Measurements from ENCODE around the gene SMG9. TPM values are rescaled to one million over a fixed set of nuclear protein-coding genes. Genes with fewer than 3 reads are reported as not detected.

The SMG9 gene
- total RNA-seq, 2 donors from 2014 or later: 18.3 to 49.1 TPM

DNA sequence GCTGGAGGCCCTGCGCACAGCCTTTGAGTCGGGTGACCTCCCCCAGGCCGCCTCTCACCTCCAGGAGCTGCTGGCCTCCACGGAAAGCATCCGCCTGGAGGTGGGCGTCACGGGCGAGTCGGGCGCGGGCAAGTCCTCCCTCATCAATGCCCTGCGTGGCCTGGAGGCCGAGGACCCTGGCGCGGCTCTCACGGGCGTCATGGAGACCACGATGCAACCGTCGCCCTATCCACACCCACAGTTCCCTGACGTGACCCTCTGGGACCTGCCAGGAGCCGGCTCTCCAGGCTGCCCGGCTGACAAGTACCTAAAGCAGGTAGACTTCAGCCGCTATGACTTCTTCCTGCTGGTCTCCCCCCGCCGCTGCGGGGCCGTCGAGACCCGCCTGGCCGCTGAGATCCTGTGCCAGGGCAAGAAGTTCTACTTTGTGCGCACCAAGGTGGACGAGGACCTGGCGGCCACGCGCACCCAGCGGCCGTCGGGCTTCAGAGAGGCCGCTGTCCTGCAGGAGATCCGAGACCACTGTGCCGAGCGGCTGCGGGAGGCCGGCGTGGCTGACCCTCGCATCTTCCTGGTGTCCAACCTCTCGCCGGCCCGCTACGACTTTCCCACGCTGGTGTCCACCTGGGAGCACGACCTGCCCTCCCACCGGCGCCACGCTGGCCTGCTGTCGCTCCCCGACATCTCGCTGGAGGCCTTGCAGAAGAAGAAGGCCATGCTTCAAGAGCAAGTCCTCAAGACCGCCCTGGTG, 36.0 kb downstream of the SMG9 start:
- H3K36me3 ChIP-seq: no peaks in the 10 kb centered on the region
- ATAC-seq (ENCODE audit: insufficient number of reproducible peaks, low FRiP score, low read depth) (no peak), DNase-seq (ENCODE audit: low spot score) (no peak)
- H3K27me3 ChIP-seq (replicated peaks; ENCODE audit: insufficient read depth): no peaks in the 10 kb centered on the region
- TF ChIP-seq, protein P1, sequence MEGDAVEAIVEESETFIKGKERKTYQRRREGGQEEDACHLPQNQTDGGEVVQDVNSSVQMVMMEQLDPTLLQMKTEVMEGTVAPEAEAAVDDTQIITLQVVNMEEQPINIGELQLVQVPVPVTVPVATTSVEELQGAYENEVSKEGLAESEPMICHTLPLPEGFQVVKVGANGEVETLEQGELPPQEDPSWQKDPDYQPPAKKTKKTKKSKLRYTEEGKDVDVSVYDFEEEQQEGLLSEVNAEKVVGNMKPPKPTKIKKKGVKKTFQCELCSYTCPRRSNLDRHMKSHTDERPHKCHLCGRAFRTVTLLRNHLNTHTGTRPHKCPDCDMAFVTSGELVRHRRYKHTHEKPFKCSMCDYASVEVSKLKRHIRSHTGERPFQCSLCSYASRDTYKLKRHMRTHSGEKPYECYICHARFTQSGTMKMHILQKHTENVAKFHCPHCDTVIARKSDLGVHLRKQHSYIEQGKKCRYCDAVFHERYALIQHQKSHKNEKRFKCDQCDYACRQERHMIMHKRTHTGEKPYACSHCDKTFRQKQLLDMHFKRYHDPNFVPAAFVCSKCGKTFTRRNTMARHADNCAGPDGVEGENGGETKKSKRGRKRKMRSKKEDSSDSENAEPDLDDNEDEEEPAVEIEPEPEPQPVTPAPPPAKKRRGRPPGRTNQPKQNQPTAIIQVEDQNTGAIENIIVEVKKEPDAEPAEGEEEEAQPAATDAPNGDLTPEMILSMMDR (IDR thresholded peaks at IDR 0.05): no peak
- no peak overlapping the region for H3K4me3 ChIP-seq
- H3K27ac ChIP-seq: no peak overlapping the region
- no peaks in the 10 kb centered on the region for H3K9me3 ChIP-seq
- no peaks in the 10 kb centered on the region for H3K4me1 ChIP-seq (ENCODE audit: control insufficient read depth in 1 of 2, low read depth in 2 of 2)

DNA sequence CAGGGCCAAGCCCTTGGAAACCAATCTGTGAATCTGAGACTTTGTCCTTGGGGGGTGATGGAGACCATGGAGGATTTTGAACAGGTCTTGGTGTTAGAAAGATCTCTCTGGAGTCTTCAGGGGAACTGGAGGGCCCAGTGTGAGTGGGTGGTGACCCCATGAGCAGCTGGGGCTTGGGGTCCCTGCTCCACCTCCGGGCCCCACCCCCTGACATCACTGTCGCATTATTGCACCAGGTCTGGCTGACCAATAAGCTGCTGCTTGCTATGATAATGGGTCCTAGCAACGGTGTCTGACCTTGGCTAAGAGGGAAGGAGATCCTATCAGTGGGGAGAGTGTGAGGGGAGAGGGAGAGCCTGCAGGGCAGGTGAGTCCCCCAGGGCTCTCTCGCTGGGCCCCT, 39.0 kb downstream of the SMG9 start, which contains the start of gene IRGC:
IRGC (plus strand) TSS at position 301 of the 400 bp plus-strand sequence. CDS start 2,483 bp downstream, outside the sequence.
- ATAC-seq (ENCODE audit: insufficient number of reproducible peaks, low FRiP score, low read depth): no peak
- TF ChIP-seq, protein P1 (IDR thresholded peaks at IDR 0.05): no peak

DNA sequence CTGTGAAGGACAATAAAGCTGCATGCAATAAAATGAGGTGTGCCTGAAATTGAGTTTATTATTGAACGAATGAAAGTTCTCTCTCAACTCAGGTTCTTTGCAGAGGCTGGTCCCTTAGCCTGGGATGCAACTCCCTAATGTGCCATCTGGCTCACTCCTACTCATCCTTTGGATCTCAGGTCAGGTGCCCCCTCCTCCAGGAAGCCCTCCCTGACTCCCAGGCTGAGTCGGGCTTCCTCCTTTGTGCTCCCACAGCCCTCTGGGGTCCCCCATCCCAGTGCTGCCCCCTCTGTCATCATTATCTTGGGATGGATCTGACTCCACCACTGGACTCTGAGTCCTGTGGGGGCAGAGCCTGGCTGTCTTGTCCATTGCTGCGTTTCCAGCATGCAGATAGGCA, 41.6 kb downstream of the SMG9 start:
- DNase-seq (ENCODE audit: low spot score): no peak
- H3K27ac ChIP-seq: no peak overlapping the region
- H3K9me3 ChIP-seq: peaks cover 6% of the 10 kb centered on the region
- no peaks in the 10 kb centered on the region for H3K4me1 ChIP-seq (ENCODE audit: control insufficient read depth in 1 of 2, low read depth in 2 of 2)
- no peak overlapping the region for H3K4me3 ChIP-seq
- TF ChIP-seq, protein P1 (IDR thresholded peaks at IDR 0.05): no peak
- no peaks in the 10 kb centered on the region for H3K27me3 ChIP-seq (replicated peaks; ENCODE audit: insufficient read depth)
- no peaks in the 10 kb centered on the region for H3K36me3 ChIP-seq
- ATAC-seq (ENCODE audit: insufficient number of reproducible peaks, low FRiP score, low read depth): no peak

More for the DNA sequence above, 39.0 kb downstream of the SMG9 start, which contains the start of gene IRGC:
- Histone ChIP-seq H3K36me3 (no peaks in the 10 kb centered on the region), H3K4me3 (no peak within 1 kb of the TSS), H3K9me3 (no peaks in the 10 kb centered on the region), H3K4me1 (ENCODE audit: control insufficient read depth in 1 of 2, low read depth in 2 of 2) (no peaks in the 10 kb centered on the region), H3K27me3 (replicated peaks; ENCODE audit: insufficient read depth) (no peaks in the 10 kb centered on the region), H3K27ac (no peak within 1 kb of the TSS)
- DNase-seq (ENCODE audit: low spot score): no peak

DNA sequence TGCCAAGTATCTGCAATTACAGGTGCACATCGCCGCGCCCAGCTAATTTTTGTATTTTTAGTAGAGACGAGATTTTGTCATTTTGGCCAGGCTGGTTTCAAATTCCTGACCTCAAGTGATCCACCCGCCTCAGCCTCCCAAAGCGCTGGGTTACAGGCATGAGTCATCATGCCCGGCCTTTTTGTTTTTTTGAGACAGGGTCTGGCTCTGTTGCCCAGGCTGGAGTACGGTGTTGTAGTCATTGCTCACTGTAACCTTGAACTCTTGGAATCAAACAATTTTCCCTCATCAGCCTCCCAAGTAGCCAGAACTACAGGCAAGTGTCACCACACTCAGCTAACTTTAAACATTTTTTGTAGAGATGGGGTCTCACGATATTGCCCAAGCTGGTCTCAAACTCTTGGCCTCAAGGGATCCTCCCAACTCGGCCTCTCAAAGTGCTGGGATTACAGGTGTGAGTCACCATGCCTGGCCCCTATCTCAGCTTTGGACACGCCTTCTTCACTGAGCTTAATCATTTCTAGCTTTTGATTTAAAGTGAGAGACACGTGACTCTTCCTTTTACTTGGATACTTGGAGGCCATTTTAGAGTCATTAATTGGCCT, 42.9 kb downstream of the SMG9 start:
- DNase-seq (ENCODE audit: low spot score) (no peak), ATAC-seq (ENCODE audit: insufficient number of reproducible peaks, low FRiP score, low read depth) (no peak)
- TF ChIP-seq, protein P1 (IDR thresholded peaks at IDR 0.05): no peak
- no peaks in the 10 kb centered on the region for H3K27me3 ChIP-seq (replicated peaks; ENCODE audit: insufficient read depth)
- peaks cover 6% of the 10 kb centered on the region for H3K9me3 ChIP-seq
- no peak overlapping the region for H3K27ac ChIP-seq
- no peak overlapping the region for H3K4me3 ChIP-seq
- no peaks in the 10 kb centered on the region for H3K36me3 ChIP-seq
- H3K4me1 ChIP-seq (ENCODE audit: control insufficient read depth in 1 of 2, low read depth in 2 of 2): no peaks in the 10 kb centered on the region

DNA sequence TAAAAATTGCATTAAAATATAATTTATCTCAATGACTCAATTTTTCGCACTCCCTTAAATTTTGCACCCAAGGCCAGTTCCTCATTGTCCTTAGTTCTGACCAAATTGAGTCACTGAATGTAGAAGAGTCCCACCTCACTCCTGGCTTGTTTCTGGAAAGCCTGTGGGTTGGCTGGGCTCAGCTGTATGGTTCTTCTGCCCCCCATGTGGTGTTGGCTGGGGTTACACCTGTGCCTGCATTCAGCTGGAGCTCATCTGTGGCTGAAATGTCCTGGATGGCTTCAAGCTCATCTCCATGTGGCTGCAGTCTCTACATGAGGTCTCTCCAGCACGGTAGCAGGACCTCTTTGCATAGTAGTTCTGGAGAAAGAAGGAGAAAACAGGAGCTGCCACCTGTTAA, 46.0 kb downstream of the SMG9 start:
- Histone ChIP-seq H3K4me1 (ENCODE audit: control insufficient read depth in 1 of 2, low read depth in 2 of 2) (no peaks in the 10 kb centered on the region), H3K27ac (no peak overlapping the region), H3K4me3 (no peak overlapping the region), H3K27me3 (replicated peaks; ENCODE audit: insufficient read depth) (no peaks in the 10 kb centered on the region), H3K9me3 (peaks cover 6% of the 10 kb centered on the region), H3K36me3 (no peaks in the 10 kb centered on the region)
- ATAC-seq (ENCODE audit: insufficient number of reproducible peaks, low FRiP score, low read depth) (no peak), DNase-seq (ENCODE audit: low spot score) (no peak)
- TF ChIP-seq, protein P1 (IDR thresholded peaks at IDR 0.05): no peak
